Testis (tissue), 3 donors: ENCODE results near the gene MIA3. TPM values are rescaled to one million over a fixed set of nuclear protein-coding genes. Genes with fewer than 3 reads are reported as not detected.
"Not testable (repeated sequence)": the region's sequence is repeated elsewhere in the genome, so short reads cannot be mapped to it uniquely, and the experiment has no call there.

Experiments
- DNase-seq: peaks from one replicate; pipeline ENCODE4 v3.0.0-alpha.2; 2019
- H3K27ac ChIP-seq, 2 donors: fragments of 200-600 bp; sonication (generic); one replicate each; pipeline ENCODE4 v1.5.1; 2019
- H3K27me3 ChIP-seq: fragments of 200-600 bp; sonication (generic); one replicate; pipeline ENCODE4 v1.5.1; 2019
- H3K36me3 ChIP-seq: fragments of 200-600 bp; sonication (generic); one replicate; pipeline ENCODE4 v1.5.1; 2017; ENCODE audit warnings: low read depth; ENCODE audit errors: missing control alignments
- H3K4me1 ChIP-seq: fragments of 200-600 bp; sonication (generic); one replicate; pipeline ENCODE4 v1.5.1; 2019
- H3K4me3 ChIP-seq, 2 donors: fragments of 200-600 bp; sonication (generic); one replicate each; pipeline ENCODE4 v1.5.1; 2017 to 2019
- H3K9me3 ChIP-seq: fragments of 200-600 bp; sonication (generic); one replicate; pipeline ENCODE4 v1.5.1; 2017
- CTCF ChIP-seq, 3 experiments: fragments of 450-650 bp in 2 of 3; fragments of 200-600 bp in 1 of 3; sonication (generic) in 1 of 3; IDR thresholded peaks; one replicate each; pipeline ENCODE4 v1.5.1; 2016 to 2019; ENCODE audit warnings: antibody characterized with exemption in 3 of 3, mild to moderate bottlenecking in 2 of 3, moderate library complexity in 1 of 3
- POLR2A ChIP-seq: fragments of 450-650 bp; IDR thresholded peaks from one replicate; pipeline ENCODE4 v1.6.1; 2017; ENCODE audit warnings: antibody characterized with exemption, mild to moderate bottlenecking, moderate library complexity
- WGBS, 2 donors: methylation state at CpG; one replicate each; pipeline ENCODE4 v1.1.5; 2018; 5-methylcytosine and 5-hydroxymethylcytosine counted together
- intact Hi-C: fragments of 100-400 bp; cut with DNase I; formaldehyde crosslinking; loops from one replicate; pipeline ENCODE4 v1.15.1; 2023; ENCODE audit warnings: low total_unique reads
- polyA plus RNA-seq: library from polyadenylated mRNA; stranded (reverse); fragments of 350-450 nt; fragmentation: Illumina TruSeq; extraction: RNeasy Lipid Tissue Mini Kit (QIAGEN cat#74804); gene quantifications from one replicate; pipeline ENCODE4 v1.2.3, GENCODE V29; 2014; ENCODE audit warnings: low read depth, low replicate concordance; ENCODE audit not compliant: insufficient read depth
- total RNA-seq, 2 donors: library from RNA; depleted of rRNA; stranded (reverse); fragments of >200 nt; gene quantifications; one replicate each; pipeline ENCODE4 v1.2.3, GENCODE V29; 2016

MIA3 gene
- total and polyA plus RNA-seq, 3 donors from 2014 or later: 77.8 to 92.1 (median 91.4) TPM

DNA sequence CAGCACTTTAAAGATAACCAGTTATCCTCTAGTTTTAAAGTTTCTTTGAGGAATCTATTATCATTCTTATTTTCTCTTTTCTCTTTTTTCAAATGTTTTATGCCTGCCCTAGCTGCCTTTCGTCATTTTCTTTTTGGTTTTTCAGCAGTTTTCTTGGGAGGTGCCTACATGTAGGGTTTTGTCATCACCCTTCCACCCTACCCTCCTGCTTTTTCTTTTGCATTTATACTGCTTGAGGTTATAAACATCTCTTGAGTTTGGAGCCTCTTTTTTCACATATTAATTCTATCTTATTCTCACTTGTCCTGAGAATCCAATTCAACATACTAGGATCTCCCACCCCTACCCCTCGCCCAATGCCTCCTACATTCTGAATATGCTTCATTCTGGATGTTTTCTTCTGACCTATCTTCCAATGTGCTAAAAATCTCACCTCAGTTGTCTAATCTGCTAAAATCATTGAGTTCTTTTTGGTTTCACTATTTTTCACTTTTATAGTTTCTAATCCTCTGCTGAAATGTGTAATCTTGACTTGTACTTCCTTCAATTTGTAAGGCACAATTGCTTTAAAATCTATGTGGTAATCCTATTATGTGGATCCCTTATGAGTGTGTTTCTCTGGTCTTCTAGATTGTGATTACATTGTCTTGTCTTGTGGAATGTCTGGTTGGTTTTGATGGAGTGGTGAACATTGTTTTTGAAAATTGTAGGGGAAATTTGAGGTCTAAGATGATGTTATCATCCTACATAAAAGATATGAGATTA is 38.7 kb downstream of the MIA3 start:
- Histone ChIP-seq H3K4me1 (no peaks in the 10 kb centered on the region), H3K27me3 (no peaks in the 10 kb centered on the region), H3K27ac (no peak overlapping the region), H3K36me3 (no peaks in the 10 kb centered on the region), H3K9me3 (no peaks in the 10 kb centered on the region), H3K4me3 (no peak overlapping the region)
- TF ChIP-seq POLR2A: no peak
- no peak for TF ChIP-seq CTCF (IDR thresholded peaks at IDR 0.05)
- intact Hi-C loops: no loop called here
- 97% methylated on average over 2 of the region's 2 CpGs for WGBS, 2 donors
- no peak for DNase-seq

GRCh38 chr1:222657899-222658298 is 40.0 kb downstream of the MIA3 start:
- TF ChIP-seq POLR2A: no peak
- no peak for TF ChIP-seq CTCF (IDR thresholded peaks at IDR 0.05)
- 56% methylated on average over 2 of the region's 2 CpGs for WGBS, 2 donors

GRCh38 chr1:222663431-222663934 is 45.6 kb downstream of the MIA3 start:
- Histone ChIP-seq H3K4me1 (no peaks in the 10 kb centered on the region), H3K4me3 (no peak overlapping the region), H3K9me3 (no peaks in the 10 kb centered on the region), H3K36me3 (no peaks in the 10 kb centered on the region), H3K27ac (no peak overlapping the region), H3K27me3 (no peaks in the 10 kb centered on the region)
- intact Hi-C loops: no loop called here
- no peak for DNase-seq
- 89 to 96% methylated on average over 4 of the region's 4 CpGs for WGBS, 2 donors
- TF ChIP-seq POLR2A (no peak), CTCF (IDR thresholded peaks at IDR 0.05) (no peak)

More at GRCh38 chr1:222657899-222658298, 40.0 kb downstream of the MIA3 start:
- Histone ChIP-seq H3K4me1 (no peaks in the 10 kb centered on the region), H3K27ac (no peak overlapping the region), H3K27me3 (no peaks in the 10 kb centered on the region), H3K9me3 (no peaks in the 10 kb centered on the region), H3K4me3 (no peak overlapping the region), H3K36me3 (no peaks in the 10 kb centered on the region)
- DNase-seq: no peak
- intact Hi-C loops: no loop called here

DNA sequence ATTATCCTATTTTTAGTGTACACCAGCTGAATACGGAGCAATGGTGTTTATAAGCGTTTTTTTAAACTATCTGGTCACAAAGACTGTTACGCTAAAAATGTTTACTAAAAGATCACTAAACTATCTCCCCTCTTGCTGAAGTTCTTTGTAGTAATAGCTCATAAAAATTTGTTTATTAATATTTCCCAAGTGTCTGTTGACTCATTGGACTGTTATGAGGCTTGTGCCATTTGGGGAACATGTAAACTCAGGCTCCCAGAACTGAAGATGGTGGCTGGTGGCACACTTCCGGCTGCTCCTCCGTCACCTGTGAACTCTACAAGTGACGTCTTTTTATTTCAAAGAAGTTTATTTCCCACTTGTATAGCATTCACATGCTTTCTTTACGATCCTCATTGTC is 48.1 kb downstream of the MIA3 start:
- WGBS, 2 donors: 90 to 93% methylated on average over 7 of the region's 7 CpGs
- no peak overlapping the region for H3K4me3 ChIP-seq
- no peaks in the 10 kb centered on the region for H3K9me3 ChIP-seq
- no peaks in the 10 kb centered on the region for H3K36me3 ChIP-seq
- intact Hi-C loops: no loop called here
- H3K27ac ChIP-seq: no peak overlapping the region
- H3K27me3 ChIP-seq: no peaks in the 10 kb centered on the region
- H3K4me1 ChIP-seq: no peaks in the 10 kb centered on the region
- DNase-seq: no peak
- TF ChIP-seq POLR2A (no peak), CTCF (IDR thresholded peaks at IDR 0.05) (no peak)

GRCh38 chr1:222668184-222668583 is 50.3 kb downstream of the MIA3 start:
- WGBS, 2 donors: 100% methylated on average over 2 of the region's 4 CpGs; no CpG with 5 or more reads in 1 of the 2 donors
- H3K9me3 ChIP-seq, intact Hi-C loops, DNase-seq, H3K4me1 ChIP-seq, H3K27ac ChIP-seq, H3K4me3 ChIP-seq, H3K36me3 ChIP-seq, H3K27me3 ChIP-seq: not testable (repeated sequence)

DNA sequence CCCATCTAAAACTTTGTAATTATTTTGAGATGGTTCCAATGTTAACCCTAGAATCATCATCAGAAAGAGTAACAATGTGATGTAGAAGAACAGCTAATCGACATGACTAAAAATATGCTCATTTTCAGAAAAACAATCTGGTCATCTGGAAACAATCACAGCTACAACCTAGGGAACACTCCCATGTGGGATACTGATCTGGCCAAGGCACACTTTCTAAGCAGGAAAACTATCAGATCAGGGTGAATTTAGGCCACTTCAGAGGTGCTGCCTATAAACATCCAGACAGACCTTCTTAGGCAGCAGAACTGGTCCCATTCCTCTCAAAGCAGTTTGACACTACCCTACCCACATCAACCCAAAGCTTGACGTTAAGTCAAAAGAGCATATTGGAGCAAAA is 51.2 kb downstream of the MIA3 start:
- H3K27ac ChIP-seq, H3K27me3 ChIP-seq, H3K4me3 ChIP-seq, H3K4me1 ChIP-seq, DNase-seq, H3K36me3 ChIP-seq, H3K9me3 ChIP-seq, intact Hi-C loops: not testable (repeated sequence)
- WGBS, 2 donors: 100% methylated on average over 1 of the region's 2 CpGs; no CpG with 5 or more reads in 1 of the 2 donors
